Measurements from ENCODE around the gene HOXB4.

- TF ChIP-seq, protein P1, sequence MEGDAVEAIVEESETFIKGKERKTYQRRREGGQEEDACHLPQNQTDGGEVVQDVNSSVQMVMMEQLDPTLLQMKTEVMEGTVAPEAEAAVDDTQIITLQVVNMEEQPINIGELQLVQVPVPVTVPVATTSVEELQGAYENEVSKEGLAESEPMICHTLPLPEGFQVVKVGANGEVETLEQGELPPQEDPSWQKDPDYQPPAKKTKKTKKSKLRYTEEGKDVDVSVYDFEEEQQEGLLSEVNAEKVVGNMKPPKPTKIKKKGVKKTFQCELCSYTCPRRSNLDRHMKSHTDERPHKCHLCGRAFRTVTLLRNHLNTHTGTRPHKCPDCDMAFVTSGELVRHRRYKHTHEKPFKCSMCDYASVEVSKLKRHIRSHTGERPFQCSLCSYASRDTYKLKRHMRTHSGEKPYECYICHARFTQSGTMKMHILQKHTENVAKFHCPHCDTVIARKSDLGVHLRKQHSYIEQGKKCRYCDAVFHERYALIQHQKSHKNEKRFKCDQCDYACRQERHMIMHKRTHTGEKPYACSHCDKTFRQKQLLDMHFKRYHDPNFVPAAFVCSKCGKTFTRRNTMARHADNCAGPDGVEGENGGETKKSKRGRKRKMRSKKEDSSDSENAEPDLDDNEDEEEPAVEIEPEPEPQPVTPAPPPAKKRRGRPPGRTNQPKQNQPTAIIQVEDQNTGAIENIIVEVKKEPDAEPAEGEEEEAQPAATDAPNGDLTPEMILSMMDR (IDR thresholded peaks at IDR 0.05 in 4 of 5, conservative IDR thresholded peaks at IDR 0.05 in 1 of 5), result no peak
- TF ChIP-seq POLR2A (IDR thresholded peaks at IDR 0.05), result no peak
Observed at GRCh38 chr17:48575066-48575582, 3.0 kb downstream of the HOXB4 start.

Measured in gastrocnemius medialis (tissue), 4 donors.